ENCODE data around the gene TBC1D5. TPM values are rescaled to one million over a fixed set of nuclear protein-coding genes. Genes with fewer than 3 reads are reported as not detected.
"Not testable (repeated sequence)": the region's sequence is repeated elsewhere in the genome, so short reads cannot be mapped to it uniquely, and the experiment has no call there.

The TBC1D5 gene
- total RNA-seq, 1 experiment from 2014 or later, result 38.3 TPM

- intact Hi-C loops (cut with micrococcal nuclease; ENCODE audit: unreplicated experiment), result no loop called here
- no TSS peak for BruUV-seq (replicated peaks)
- DNase-seq, result no peak
- H3K9me3 Mint-ChIP-seq (ENCODE audit: low read depth, unreplicated experiment), result peaks cover 2% of the 10 kb centered on the region
- CTCF ChIA-PET, result no interaction called here
- no peak overlapping the region for H3K4me3 Mint-ChIP-seq (ENCODE audit: low read depth, unreplicated experiment)
- no peak overlapping the region for H3K27ac Mint-ChIP-seq (ENCODE audit: unreplicated experiment)
- H3K4me1 Mint-ChIP-seq (ENCODE audit: low read depth, unreplicated experiment), result no peaks in the 10 kb centered on the region
- H3K27me3 Mint-ChIP-seq (ENCODE audit: unreplicated experiment), result no peaks in the 10 kb centered on the region
- H3K36me3 Mint-ChIP-seq (ENCODE audit: insufficient read depth, unreplicated experiment), result no peaks in the 10 kb centered on the region
- TF ChIP-seq, protein P1, sequence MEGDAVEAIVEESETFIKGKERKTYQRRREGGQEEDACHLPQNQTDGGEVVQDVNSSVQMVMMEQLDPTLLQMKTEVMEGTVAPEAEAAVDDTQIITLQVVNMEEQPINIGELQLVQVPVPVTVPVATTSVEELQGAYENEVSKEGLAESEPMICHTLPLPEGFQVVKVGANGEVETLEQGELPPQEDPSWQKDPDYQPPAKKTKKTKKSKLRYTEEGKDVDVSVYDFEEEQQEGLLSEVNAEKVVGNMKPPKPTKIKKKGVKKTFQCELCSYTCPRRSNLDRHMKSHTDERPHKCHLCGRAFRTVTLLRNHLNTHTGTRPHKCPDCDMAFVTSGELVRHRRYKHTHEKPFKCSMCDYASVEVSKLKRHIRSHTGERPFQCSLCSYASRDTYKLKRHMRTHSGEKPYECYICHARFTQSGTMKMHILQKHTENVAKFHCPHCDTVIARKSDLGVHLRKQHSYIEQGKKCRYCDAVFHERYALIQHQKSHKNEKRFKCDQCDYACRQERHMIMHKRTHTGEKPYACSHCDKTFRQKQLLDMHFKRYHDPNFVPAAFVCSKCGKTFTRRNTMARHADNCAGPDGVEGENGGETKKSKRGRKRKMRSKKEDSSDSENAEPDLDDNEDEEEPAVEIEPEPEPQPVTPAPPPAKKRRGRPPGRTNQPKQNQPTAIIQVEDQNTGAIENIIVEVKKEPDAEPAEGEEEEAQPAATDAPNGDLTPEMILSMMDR (IDR thresholded peaks at IDR 0.05; ENCODE audit: unreplicated experiment), result no peak
Measured at GRCh38 chr3:17129556-17129955, 612.9 kb downstream of the TBC1D5 start.

GRCh38 chr3:17128671-17129070 is 613.8 kb downstream of the TBC1D5 start:
- H3K27ac Mint-ChIP-seq (ENCODE audit: unreplicated experiment); CTCF ChIA-PET; H3K4me1 Mint-ChIP-seq (ENCODE audit: low read depth, unreplicated experiment); H3K4me3 Mint-ChIP-seq (ENCODE audit: low read depth, unreplicated experiment); DNase-seq; H3K36me3 Mint-ChIP-seq (ENCODE audit: insufficient read depth, unreplicated experiment); BruUV-seq (replicated peaks); H3K9me3 Mint-ChIP-seq (ENCODE audit: low read depth, unreplicated experiment); H3K27me3 Mint-ChIP-seq (ENCODE audit: unreplicated experiment); intact Hi-C loops (cut with micrococcal nuclease; ENCODE audit: unreplicated experiment): not testable (repeated sequence)

DNA sequence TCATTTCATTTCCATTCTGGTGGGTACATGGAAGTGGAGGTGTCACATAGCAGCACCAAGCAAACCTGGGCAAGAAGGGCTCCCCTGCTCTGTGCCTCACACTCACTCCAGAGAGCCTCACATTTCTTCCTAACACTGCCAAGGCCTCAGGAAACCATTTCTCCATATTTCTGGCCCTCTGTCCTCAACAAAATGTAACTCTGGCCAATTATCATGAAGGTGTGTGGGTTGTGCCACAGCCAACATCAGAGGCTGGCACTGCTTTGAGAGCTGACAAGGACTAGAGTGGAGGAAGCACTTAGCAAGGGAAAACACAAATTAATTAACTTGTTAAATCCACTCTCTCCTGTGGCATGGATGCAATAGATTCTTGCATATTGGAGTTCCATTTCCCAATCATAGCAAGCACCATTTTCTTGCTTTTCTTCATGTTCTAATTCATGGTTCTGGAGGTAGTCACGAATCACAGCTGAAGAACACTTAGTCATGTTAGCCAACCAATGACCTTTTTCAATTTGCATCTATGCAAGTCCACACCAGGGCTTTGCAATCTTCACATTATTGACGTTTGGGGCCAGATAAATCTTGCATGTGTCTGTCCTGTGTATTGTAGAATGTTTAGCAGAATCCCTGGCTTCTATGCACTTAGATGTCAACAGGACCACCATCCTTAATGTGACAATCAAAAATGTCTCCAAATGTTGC is 616.5 kb downstream of the TBC1D5 start:
- intact Hi-C loops (cut with micrococcal nuclease; ENCODE audit: unreplicated experiment), result no loop called here
- no TSS peak for BruUV-seq (replicated peaks)

DNA sequence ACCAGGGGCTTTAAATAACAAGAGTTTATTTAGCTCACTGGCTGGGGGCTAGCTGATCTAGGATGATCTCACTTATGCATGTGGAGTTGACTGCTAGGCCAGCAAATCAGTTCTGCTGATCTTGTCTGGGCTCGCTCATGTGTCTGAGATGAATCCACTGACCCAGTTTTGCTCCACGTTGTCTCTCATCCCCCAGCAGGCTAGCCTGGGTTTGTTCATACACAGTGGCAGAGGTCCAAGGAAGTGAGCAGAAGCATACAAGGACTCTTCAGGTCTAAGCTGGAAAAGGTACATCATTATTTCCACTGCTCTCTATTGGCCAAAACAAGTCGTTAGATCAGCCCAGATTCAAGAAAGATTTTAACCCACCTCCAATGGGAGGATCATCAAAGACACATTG is 619.7 kb downstream of the TBC1D5 start:
- H3K9me3 Mint-ChIP-seq (ENCODE audit: low read depth, unreplicated experiment), result no peaks in the 10 kb centered on the region
- H3K27me3 Mint-ChIP-seq (ENCODE audit: unreplicated experiment), result no peaks in the 10 kb centered on the region

More for the DNA sequence above, 616.5 kb downstream of the TBC1D5 start:
- DNase-seq, result no peak
- Mint-ChIP-seq H3K4me1 (ENCODE audit: low read depth, unreplicated experiment) (no peaks in the 10 kb centered on the region), H3K27ac (ENCODE audit: unreplicated experiment) (no peak overlapping the region), H3K4me3 (ENCODE audit: low read depth, unreplicated experiment) (no peak overlapping the region), H3K36me3 (ENCODE audit: insufficient read depth, unreplicated experiment) (no peaks in the 10 kb centered on the region), H3K27me3 (ENCODE audit: unreplicated experiment) (no peaks in the 10 kb centered on the region), H3K9me3 (ENCODE audit: low read depth, unreplicated experiment) (peaks cover 2% of the 10 kb centered on the region)
- TF ChIP-seq, protein P1 (IDR thresholded peaks at IDR 0.05; ENCODE audit: unreplicated experiment), result no peak
- CTCF ChIA-PET, result no interaction called here

DNA sequence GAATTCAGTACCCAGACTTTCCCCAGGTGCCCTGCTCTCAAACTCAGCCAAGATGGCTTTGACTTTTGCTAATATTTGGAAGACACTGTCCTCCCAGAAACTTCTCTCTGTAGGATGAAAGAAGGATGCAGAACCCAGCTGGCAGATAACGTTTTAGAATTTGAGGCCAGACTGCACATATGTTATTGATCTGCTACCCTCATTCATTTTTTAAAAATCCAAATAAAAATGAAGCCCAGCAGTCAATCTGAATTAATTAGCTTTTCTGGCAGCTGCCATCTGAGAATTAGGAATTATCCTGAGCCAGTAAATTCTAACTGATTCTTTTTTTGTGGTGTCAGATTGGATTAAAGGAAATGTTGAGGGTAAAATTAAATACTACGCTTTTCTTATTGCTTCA is 621.1 kb downstream of the TBC1D5 start:
- intact Hi-C loops (cut with micrococcal nuclease; ENCODE audit: unreplicated experiment), result no loop called here
- BruUV-seq (replicated peaks), result no TSS peak
- Mint-ChIP-seq H3K9me3 (ENCODE audit: low read depth, unreplicated experiment) (no peaks in the 10 kb centered on the region), H3K27ac (ENCODE audit: unreplicated experiment) (no peak overlapping the region), H3K36me3 (ENCODE audit: insufficient read depth, unreplicated experiment) (no peaks in the 10 kb centered on the region), H3K4me3 (ENCODE audit: low read depth, unreplicated experiment) (no peak overlapping the region), H3K27me3 (ENCODE audit: unreplicated experiment) (no peaks in the 10 kb centered on the region), H3K4me1 (ENCODE audit: low read depth, unreplicated experiment) (no peaks in the 10 kb centered on the region)
- TF ChIP-seq, protein P1 (IDR thresholded peaks at IDR 0.05; ENCODE audit: unreplicated experiment), result no peak
- DNase-seq, result no peak
- CTCF ChIA-PET, result no interaction called here

More for the DNA sequence above, 619.7 kb downstream of the TBC1D5 start:
- Mint-ChIP-seq H3K4me1 (ENCODE audit: low read depth, unreplicated experiment) (no peaks in the 10 kb centered on the region), H3K36me3 (ENCODE audit: insufficient read depth, unreplicated experiment) (no peaks in the 10 kb centered on the region), H3K4me3 (ENCODE audit: low read depth, unreplicated experiment) (no peak overlapping the region), H3K27ac (ENCODE audit: unreplicated experiment) (no peak overlapping the region)
- no TSS peak for BruUV-seq (replicated peaks)
- TF ChIP-seq, protein P1 (IDR thresholded peaks at IDR 0.05; ENCODE audit: unreplicated experiment), result no peak
- intact Hi-C loops (cut with micrococcal nuclease; ENCODE audit: unreplicated experiment), result no loop called here
- DNase-seq, result no peak
- CTCF ChIA-PET, result no interaction called here

Measured in Calu3 (cell line).